Activated B cell treated with CpG ODN at 0.5 μM for 24 hours (primary cell): ENCODE measurements around the gene CDNF. TPM values are rescaled to one million over a fixed set of nuclear protein-coding genes. Genes with fewer than 3 reads are reported as not detected.
A peak's percentile ranks its signal among the peaks of the same experiment; 100 is the strongest.

Experiments used
- ATAC-seq: fragments of 200-7000 bp; cut with Tn5 transposase; one replicate; pipeline ENCODE4 v1.10.0; 2021; ENCODE audit warnings: low read depth, mild to moderate bottlenecking, moderate library complexity
- CTCF ChIA-PET: fragments of 350-600 bp; sonication (Branson Sonifier 250); formaldehyde crosslinking; loops from one replicate; lab custom pipeline; 2021; ENCODE audit warnings: antibody characterized with exemption; lab: Charles Lee
- POLR2A ChIA-PET: fragments of 350-600 bp; sonication (Branson Sonifier 250); formaldehyde crosslinking; loops from one replicate; lab custom pipeline; 2021; ENCODE audit warnings: antibody characterized with exemption; lab: Charles Lee
- DNase-seq: peaks from one replicate; pipeline ENCODE4 v3.0.0; 2022
- H3K27ac Mint-ChIP-seq: one replicate; pipeline ENCODE4 v1.8.0; 2020; ENCODE audit warnings: mixed read lengths
- H3K27me3 Mint-ChIP-seq: one replicate; pipeline ENCODE4 v1.8.0; 2021; ENCODE audit warnings: mixed read lengths
- H3K36me3 Mint-ChIP-seq: one replicate; pipeline ENCODE4 v1.8.0; 2021; ENCODE audit warnings: low read depth, mixed read lengths
- H3K4me1 Mint-ChIP-seq: one replicate; pipeline ENCODE4 v1.8.0; 2021; ENCODE audit warnings: mixed read lengths
- H3K4me3 Mint-ChIP-seq: one replicate; pipeline ENCODE4 v1.8.0; 2020; ENCODE audit warnings: mild to moderate bottlenecking, mixed read lengths
- H3K9me3 Mint-ChIP-seq: one replicate; pipeline ENCODE4 v1.8.0; 2020; ENCODE audit warnings: mixed read lengths
- CTCF ChIP-seq: fragments of 200-600 bp; IDR thresholded peaks from one replicate; pipeline ENCODE4 v1.8.0; 2022; ENCODE audit warnings: antibody characterized with exemption, mild to moderate bottlenecking
- intact Hi-C: fragments of 100-400 bp; cut with micrococcal nuclease; formaldehyde crosslinking; loops from one replicate; pipeline ENCODE4 v1.15.1; 2024
- total RNA-seq: library from RNA; stranded (reverse); gene quantifications from 2 replicates; pipeline ENCODE4 v1.2.3, GENCODE V29; 2022

The CDNF gene
- total RNA-seq, 1 donor from 2014 or later: 0.98 TPM

GRCh38 chr10:14801723-14802122, 36.1 kb downstream of the CDNF start:
- H3K27ac Mint-ChIP-seq: no peak overlapping the region
- H3K9me3 Mint-ChIP-seq: no peaks in the 10 kb centered on the region
- TF ChIP-seq CTCF: no peak
- DNase-seq (no peak), ATAC-seq (no peak)
- peaks cover 31% of the 10 kb centered on the region for H3K4me1 Mint-ChIP-seq
- intact Hi-C loops: no loop called here
- no peak overlapping the region for H3K4me3 Mint-ChIP-seq
- H3K27me3 Mint-ChIP-seq: no peaks in the 10 kb centered on the region
- ChIA-PET CTCF (no interaction called here), POLR2A (interaction anchor here (0.6 kb wide), 1 partner anchor 283 kb away, joined by 3 read pairs; no protein-coding TSS in a partner anchor)
- H3K36me3 Mint-ChIP-seq: no peaks in the 10 kb centered on the region

GRCh38 chr10:14800397-14800796, 37.4 kb downstream of the CDNF start:
- intact Hi-C loops: no loop called here
- ATAC-seq (peak; percentile 40), DNase-seq (no peak)
- no peak for TF ChIP-seq CTCF
- Mint-ChIP-seq H3K36me3 (no peaks in the 10 kb centered on the region), H3K4me3 (no peak overlapping the region), H3K9me3 (no peaks in the 10 kb centered on the region), H3K27me3 (no peaks in the 10 kb centered on the region), H3K4me1 (peaks cover 31% of the 10 kb centered on the region), H3K27ac (no peak overlapping the region)
- ChIA-PET POLR2A (interaction anchor here (0.5 to 0.9 kb wide), 3 partner anchors 39 to 200 kb away, joined by 3 read pairs; no protein-coding TSS in a partner anchor), CTCF (no interaction called here)

- peaks cover 31% of the 10 kb centered on the region for H3K4me1 Mint-ChIP-seq
- CTCF ChIA-PET: no interaction called here
- no peaks in the 10 kb centered on the region for H3K27me3 Mint-ChIP-seq
- H3K9me3 Mint-ChIP-seq: no peaks in the 10 kb centered on the region
- DNase-seq: no peak
- no peak overlapping the region for H3K4me3 Mint-ChIP-seq
- no peaks in the 10 kb centered on the region for H3K36me3 Mint-ChIP-seq
- ATAC-seq: no peak
- intact Hi-C loops: loop anchor here (2.0 kb wide), 1 partner anchor 14 kb away; no protein-coding TSS in a partner anchor
- POLR2A ChIA-PET: no interaction called here
- TF ChIP-seq CTCF: no peak
- no peak overlapping the region for H3K27ac Mint-ChIP-seq
These were observed 39.2 kb downstream of the CDNF start for GRCh38 chr10:14798636-14799035.

DNA sequence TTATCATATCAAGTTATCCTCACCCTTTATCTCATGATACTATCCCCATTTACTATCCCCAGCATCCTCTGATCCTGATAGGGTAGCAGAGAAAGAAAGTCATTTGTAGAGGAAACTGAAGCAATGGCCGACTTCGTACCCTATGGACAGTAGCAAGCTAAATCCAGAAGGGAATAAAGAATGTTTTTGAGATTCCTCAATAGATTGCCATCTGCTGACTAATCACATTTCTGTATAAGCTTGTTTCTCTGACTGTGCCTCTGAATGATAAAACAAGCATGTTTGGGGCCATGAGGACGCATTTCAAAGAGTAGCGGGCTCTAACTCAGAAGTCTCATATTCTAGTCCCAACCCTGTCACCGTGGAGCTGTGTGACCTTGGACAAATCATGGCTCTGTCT, 49.9 kb downstream of the CDNF start:
- peaks cover 2% of the 10 kb centered on the region for H3K36me3 Mint-ChIP-seq
- no peak overlapping the region for H3K4me3 Mint-ChIP-seq
- POLR2A ChIA-PET: no interaction called here
- CTCF ChIA-PET: no interaction called here
- H3K27me3 Mint-ChIP-seq: no peaks in the 10 kb centered on the region
- peaks cover 11% of the 10 kb centered on the region for H3K9me3 Mint-ChIP-seq
- intact Hi-C loops: no loop called here
- H3K4me1 Mint-ChIP-seq: peaks cover 2% of the 10 kb centered on the region
- DNase-seq (no peak), ATAC-seq (no peak)
- no peak for TF ChIP-seq CTCF
- H3K27ac Mint-ChIP-seq: no peak overlapping the region

GRCh38 chr10:14784459-14785055, 53.3 kb downstream of the CDNF start:
- peaks cover 10% of the 10 kb centered on the region for H3K4me1 Mint-ChIP-seq
- ChIA-PET POLR2A (no interaction called here), CTCF (no interaction called here)
- no peak overlapping the region for H3K27ac Mint-ChIP-seq
- intact Hi-C loops: no loop called here
- ATAC-seq: no peak
- DNase-seq: no peak
- peaks cover 10% of the 10 kb centered on the region for H3K9me3 Mint-ChIP-seq
- TF ChIP-seq CTCF: no peak
- no peak overlapping the region for H3K4me3 Mint-ChIP-seq
- no peaks in the 10 kb centered on the region for H3K27me3 Mint-ChIP-seq
- peaks cover 2% of the 10 kb centered on the region for H3K36me3 Mint-ChIP-seq
